HT1080 (cell line): ENCODE data around the gene HADHB. TPM values are rescaled to one million over a fixed set of nuclear protein-coding genes. Genes with fewer than 3 reads are reported as not detected.
A peak's percentile ranks its signal among the peaks of the same experiment; 100 is the strongest.
"Not testable (repeated sequence)": the region's sequence is repeated elsewhere in the genome, so short reads cannot be mapped to it uniquely, and the experiment has no call there.

ENCODE experiments used
- DNase-seq: peaks from one replicate; pipeline ENCODE4 v3.0.0-alpha.2; 2015; ENCODE audit warnings: low read depth
- total RNA-seq: library from RNA; depleted of rRNA; stranded (reverse); fragments of >200 nt; shearing (Covaris generic); gene quantifications from 2 replicates; pipeline ENCODE4 v1.2.3, GENCODE V29; 2014; rRNA removed

The HADHB gene
- total RNA-seq, 1 experiment from 2014 or later: 62.2 TPM

GRCh38 chr2:26327291-26328272 is 82.8 kb downstream of the HADHB start:
- DNase-seq: no peak

GRCh38 chr2:26329083-26329482 is 84.3 kb downstream of the HADHB start:
- DNase-seq: not testable (repeated sequence)

- peak; percentile 83 for DNase-seq
Measured at GRCh38 chr2:26330114-26330549, 85.4 kb downstream of the HADHB start.

GRCh38 chr2:26330604-26331003 is 85.9 kb downstream of the HADHB start:
- DNase-seq: no peak

- DNase-seq: not testable (repeated sequence)
Measured at GRCh38 chr2:26331321-26331720, 86.6 kb downstream of the HADHB start.

GRCh38 chr2:26333293-26333692 is 88.6 kb downstream of the HADHB start:
- no peak for DNase-seq

GRCh38 chr2:26335231-26335630 is 90.5 kb downstream of the HADHB start:
- no peak for DNase-seq

- no peak for DNase-seq
Measured at GRCh38 chr2:26336719-26337118, 92.0 kb downstream of the HADHB start.

GRCh38 chr2:26337298-26337697 is 92.6 kb downstream of the HADHB start:
- DNase-seq: no peak

Other genes with a start within 250 kb of the HADHB start
- 100.0 and 126 TPM in 2 replicates for gene RAB10, start 210.9 kb upstream of the HADHB start, total RNA-seq
- 1.5 and 2.3 TPM in 2 replicates for gene GAREM2, start 71.9 kb upstream of the HADHB start, total RNA-seq
- gene HADHA, start 307 bp upstream of the HADHB start, total RNA-seq: 89.4 and 93.6 TPM in 2 replicates
- 15.5 and 19.0 TPM in 2 replicates for gene SELENOI, start 101.2 kb downstream of the HADHB start, total RNA-seq
- gene ADGRF3, start 101.8 kb downstream of the HADHB start, total RNA-seq: not detected in 2 replicates
- not detected in 2 replicates for gene DRC1, start 157.0 kb downstream of the HADHB start, total RNA-seq
- not detected in 2 replicates for gene OTOF, start 233.2 kb downstream of the HADHB start, total RNA-seq